HepG2 (cell line): ENCODE measurements around the gene CHD2.

Experiments
- ARID2 ChIP-seq: sonication (generic); formaldehyde crosslinking; IDR thresholded peaks from 2 replicates; pipeline ENCODE4 v1.8.1; 2022; ENCODE audit warnings: mild to moderate bottlenecking, missing genetic modification reagents, borderline replicate concordance
- CCAR2 ChIP-seq: fragments of 200-400 bp; formaldehyde crosslinking; optimal IDR thresholded peaks from 2 replicates; pipeline ENCODE3; 2018; ENCODE audit warnings: low read depth, mild to moderate bottlenecking, low read length, moderate library complexity
- JUND ChIP-seq: sonication (generic); formaldehyde crosslinking; IDR thresholded peaks from 2 replicates; pipeline ENCODE4 v1.8.0; 2022; ENCODE audit warnings: mild to moderate bottlenecking, missing genetic modification reagents
- NFRKB ChIP-seq: fragments of 450-650 bp; IDR thresholded peaks from 2 replicates; pipeline ENCODE4 v1.6.1; 2017
- RERE ChIP-seq: IDR thresholded peaks from 2 replicates; pipeline ENCODE4 v1.6.1; 2016; ENCODE audit warnings: low read depth, missing genetic modification reagents, missing compliant biosample characterization
- SMARCE1 ChIP-seq: fragments of 450-650 bp; IDR thresholded peaks from 2 replicates; pipeline ENCODE4 v1.6.1; 2017; ENCODE audit warnings: borderline replicate concordance
- ZKSCAN1 ChIP-seq: fragments of 150-350 bp; IDR thresholded peaks from 2 replicates; pipeline ENCODE4 v1.6.1; 2014; ENCODE audit warnings: low read length
- ZNF431 ChIP-seq: sonication (generic); formaldehyde crosslinking; IDR thresholded peaks from 2 replicates; pipeline ENCODE4 v1.9.0; 2022; ENCODE audit warnings: missing genetic modification reagents, low read depth, mild to moderate bottlenecking, borderline replicate concordance
- TF ChIP-seq, protein P1 (sequence below): sonication (generic); formaldehyde crosslinking; IDR thresholded peaks from 2 replicates; pipeline ENCODE4 v1.8.0; 2022; ENCODE audit warnings: mild to moderate bottlenecking, missing genetic modification reagents

GRCh38 chr15:93048426-93048721, 148.2 kb downstream of the CHD2 start:
- TF ChIP-seq NFRKB (no peak), ARID2 (CRISPR knock-in tag) (no peak), JUND (no peak), RERE (CRISPR knock-in tag) (no peak), SMARCE1 (no peak), ZKSCAN1 (no peak), ZNF431 (CRISPR knock-in tag) (no peak), CCAR2 (no peak)
- TF ChIP-seq, protein P1, sequence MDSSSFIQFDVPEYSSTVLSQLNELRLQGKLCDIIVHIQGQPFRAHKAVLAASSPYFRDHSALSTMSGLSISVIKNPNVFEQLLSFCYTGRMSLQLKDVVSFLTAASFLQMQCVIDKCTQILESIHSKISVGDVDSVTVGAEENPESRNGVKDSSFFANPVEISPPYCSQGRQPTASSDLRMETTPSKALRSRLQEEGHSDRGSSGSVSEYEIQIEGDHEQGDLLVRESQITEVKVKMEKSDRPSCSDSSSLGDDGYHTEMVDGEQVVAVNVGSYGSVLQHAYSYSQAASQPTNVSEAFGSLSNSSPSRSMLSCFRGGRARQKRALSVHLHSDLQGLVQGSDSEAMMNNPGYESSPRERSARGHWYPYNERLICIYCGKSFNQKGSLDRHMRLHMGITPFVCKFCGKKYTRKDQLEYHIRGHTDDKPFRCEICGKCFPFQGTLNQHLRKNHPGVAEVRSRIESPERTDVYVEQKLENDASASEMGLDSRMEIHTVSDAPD (CRISPR knock-in tag), result no peak
